GM19328 (cell line): ENCODE measurements around the gene RINT1.

Experiments used
- ATAC-seq: cut with Tn5 transposase; IDR thresholded peaks from one replicate; pipeline ENCODE4 v1.9.1; 2021; ENCODE audit warnings: mild to moderate bottlenecking, moderate library complexity; ENCODE audit not compliant: unreplicated experiment

The RINT1 gene

GRCh38 chr7:105530546-105530945 lies 1.5 kb upstream of the RINT1 start:
- ATAC-seq = no peak

GRCh38 chr7:105532709-105533460 lies 884 bp downstream of the RINT1 start:
- no peak for ATAC-seq

- ATAC-seq = no peak
Observed at GRCh38 chr7:105538339-105538738, 6.3 kb downstream of the RINT1 start.

GRCh38 chr7:105559926-105560325 lies 27.9 kb downstream of the RINT1 start:
- ATAC-seq = no peak

GRCh38 chr7:105565190-105565589 lies 33.2 kb downstream of the RINT1 start:
- ATAC-seq = no peak

- no peak for ATAC-seq
Observed at GRCh38 chr7:105567024-105567423, 35.0 kb downstream of the RINT1 start.

DNA sequence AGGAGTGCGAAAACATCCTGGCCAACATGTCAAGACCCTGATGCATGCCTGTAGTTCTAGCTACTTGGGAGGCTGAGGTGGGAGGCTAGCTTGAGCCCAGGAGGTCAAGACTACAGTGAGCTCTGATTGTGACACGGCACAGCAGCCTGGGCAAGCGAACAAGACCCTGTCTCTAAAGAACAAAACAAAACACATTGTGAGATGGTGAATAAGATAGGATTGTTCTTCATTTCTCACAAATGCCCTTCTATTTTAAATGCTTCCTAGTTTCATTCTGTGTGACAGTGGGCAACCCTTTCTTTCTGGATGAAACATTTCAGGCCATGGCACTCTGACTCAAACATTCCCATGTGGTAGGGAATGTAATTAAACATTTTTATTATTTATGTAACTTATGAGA lies 35.8 kb downstream of the RINT1 start:
- no peak for ATAC-seq

GRCh38 chr7:105571891-105572290 lies 39.9 kb downstream of the RINT1 start:
- no peak for ATAC-seq

GRCh38 chr7:105577251-105577650 lies 45.2 kb downstream of the RINT1 start:
- no peak for ATAC-seq

DNA sequence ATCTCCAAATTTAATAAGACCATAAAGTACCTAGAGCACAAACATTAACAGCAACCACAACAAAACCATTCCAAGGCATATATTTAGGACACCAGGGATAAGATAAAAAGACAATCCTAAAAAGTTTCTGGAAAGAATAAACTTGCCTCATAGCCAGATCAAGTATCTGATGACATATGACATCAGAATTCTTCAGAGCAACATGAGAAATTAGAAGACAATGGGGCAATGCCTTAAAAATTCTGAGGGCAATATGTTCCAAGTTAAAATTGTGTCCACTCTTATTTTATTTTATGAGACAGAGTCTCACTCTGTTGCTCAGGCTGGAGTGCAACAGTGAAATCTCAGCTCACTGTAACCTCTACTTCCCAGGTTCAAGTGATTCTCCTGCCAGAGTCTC lies 46.5 kb downstream of the RINT1 start:
- ATAC-seq = no peak

DNA sequence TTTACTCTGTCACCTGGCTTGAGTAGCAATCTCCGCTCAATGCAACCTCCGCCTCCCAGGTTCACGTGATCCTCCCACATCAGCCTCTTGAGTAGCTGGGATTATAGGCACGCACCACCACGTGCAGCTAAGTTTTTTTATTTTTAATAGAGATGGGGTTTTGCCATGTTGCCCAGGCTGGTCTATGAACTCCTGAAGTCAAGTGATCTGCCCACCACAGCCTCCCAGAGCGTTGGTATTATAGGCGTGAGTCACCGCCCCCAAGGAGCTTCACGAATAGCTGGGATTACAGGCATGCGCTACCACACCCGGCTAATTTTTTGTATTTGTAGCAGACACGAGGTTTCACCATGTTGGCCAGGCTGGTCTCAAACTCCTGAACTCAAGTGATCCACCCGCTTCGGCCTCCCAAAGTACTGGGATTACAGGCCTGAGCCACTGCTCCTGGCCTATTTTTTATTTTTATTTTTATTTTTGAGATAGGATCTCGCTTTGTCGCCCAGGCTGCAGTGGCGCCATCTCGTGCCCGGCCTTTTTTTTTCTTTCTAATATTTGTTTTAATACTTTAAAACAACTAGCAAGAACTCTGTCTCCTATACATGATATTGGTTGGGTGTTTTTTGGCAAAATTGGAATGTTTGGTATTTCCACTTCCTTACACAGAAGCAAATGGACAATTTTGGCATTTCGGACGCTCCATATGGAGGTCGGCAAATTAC lies 48.2 kb downstream of the RINT1 start:
- no peak for ATAC-seq

GRCh38 chr7:105581066-105581811 lies 49.2 kb downstream of the RINT1 start, which contains the start of gene EFCAB10:
Gene EFCAB10 (minus strand): TSS chr7:105581493. CDS start chr7:105581463, 30 bp downstream.
- ATAC-seq = peak; percentile 78

- ATAC-seq = no peak
Observed at GRCh38 chr7:105583061-105583460, 51.1 kb downstream of the RINT1 start.

DNA sequence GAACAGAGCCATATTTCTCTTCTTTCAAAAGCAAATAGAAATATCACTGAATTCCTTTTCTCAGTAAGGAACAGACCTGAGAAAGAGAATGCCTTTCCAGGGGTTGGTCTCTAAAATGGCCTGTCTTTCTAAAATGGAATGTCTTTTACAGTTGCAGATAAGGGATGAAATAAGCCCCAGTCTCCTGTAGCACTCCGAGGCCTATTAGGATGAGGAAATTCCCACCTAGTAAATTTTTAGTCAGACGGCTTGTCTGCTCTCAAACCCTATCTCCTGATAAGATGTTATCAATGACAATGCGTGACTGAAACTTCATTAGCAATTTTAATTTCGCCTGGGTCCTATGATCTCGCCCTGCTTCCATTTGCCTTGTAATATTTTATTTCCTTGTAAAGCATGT lies 52.2 kb downstream of the RINT1 start:
- ATAC-seq = no peak

DNA sequence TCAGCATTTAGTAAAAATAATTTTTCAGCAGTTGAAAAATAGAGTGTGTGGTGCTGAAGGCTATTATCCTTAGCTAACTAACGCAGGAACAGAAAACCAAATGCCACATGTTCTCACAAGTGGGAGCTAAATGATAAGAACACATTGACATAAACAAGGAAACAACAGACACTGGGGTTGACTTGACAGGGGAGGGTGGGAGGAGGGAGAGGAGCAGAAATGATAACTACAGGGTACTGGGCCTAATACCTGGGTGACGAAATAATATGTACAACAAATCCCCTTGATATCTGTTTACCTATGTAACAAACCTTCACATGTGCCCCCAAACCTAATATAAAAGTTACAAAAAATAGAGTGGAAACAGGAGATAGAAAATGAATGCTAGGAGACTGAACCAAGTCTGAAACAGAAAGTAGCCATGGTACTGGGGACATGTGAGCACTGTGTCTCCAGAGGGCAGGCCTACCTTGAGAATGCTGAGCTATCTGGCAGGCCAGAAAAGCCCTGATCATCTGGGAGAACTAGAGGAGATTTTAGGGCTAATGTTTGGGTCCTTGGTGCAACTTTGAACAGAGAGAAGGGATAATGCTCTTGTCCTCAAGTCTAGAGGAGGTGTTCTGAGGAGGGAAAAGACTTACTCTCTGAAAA lies 54.0 kb downstream of the RINT1 start:
- no peak for ATAC-seq

GRCh38 chr7:105587909-105588635 lies 56.1 kb downstream of the RINT1 start:
- ATAC-seq = no peak

DNA sequence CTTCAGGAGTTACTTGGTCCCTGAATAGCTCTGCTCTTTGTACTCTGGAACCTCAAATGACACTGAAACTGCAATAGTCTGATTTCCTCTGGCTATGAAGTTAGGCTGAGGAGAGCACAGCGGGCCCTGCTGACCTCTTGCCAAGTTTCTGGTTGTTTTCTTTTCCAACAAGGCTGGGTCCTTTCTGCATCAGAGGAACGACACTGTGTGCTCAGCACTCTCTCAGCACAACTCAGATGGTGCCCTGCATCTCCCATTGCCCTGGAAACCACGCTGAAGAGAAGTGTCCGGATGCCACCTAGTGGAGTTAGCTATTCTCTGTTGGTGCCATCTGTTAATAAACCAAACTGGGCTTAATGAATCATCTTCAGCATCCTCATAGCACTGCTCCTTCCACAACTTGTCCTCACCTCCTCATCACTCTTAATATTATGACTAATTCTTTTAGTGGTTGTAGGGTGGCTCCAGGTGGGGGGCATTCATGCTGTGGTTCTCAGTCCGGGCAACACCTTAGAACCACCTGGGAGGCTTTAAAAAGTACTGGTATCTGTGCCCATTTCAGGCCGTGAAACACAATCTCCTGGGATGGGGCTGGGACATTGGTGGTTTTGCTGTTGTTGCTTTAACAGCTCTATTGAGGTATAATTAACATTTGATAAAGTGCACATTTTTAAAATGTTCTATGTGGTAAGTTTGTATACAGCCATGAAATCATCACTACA lies 57.5 kb downstream of the RINT1 start:
- peak; percentile 65 for ATAC-seq

GRCh38 chr7:105590793-105591192 lies 58.8 kb downstream of the RINT1 start:
- ATAC-seq = no peak

- ATAC-seq = no peak
Observed at GRCh38 chr7:105591522-105591921, 59.5 kb downstream of the RINT1 start.

GRCh38 chr7:105594034-105594433 lies 62.0 kb downstream of the RINT1 start:
- no peak for ATAC-seq
